Measurements from ENCODE around the gene SIRPG.

SIRPG gene

DNA sequence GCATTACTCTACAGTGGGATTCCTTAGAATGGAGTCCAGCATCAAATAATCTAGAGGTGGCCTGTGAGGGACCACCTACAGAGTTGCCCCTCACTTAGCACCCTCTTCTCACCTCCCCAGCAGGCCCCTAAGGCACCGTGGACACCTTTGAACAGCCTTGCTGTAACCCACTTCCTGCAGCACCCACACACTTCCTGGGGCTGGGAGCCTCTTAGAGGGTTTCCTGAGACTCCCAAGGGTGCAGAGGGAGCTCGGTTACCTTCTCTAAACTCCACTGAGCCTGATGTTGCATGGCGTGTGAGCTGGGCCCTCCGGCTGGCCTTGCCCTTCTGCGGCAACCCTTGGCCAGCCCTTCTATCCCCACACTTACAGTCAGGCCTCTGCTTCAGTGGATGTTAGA lies 7.3 kb upstream of the SIRPG start:
- no peak for DNase-seq (ENCODE audit: low read depth)
- no peak overlapping the region for H3K4me3 ChIP-seq (ENCODE audit: low read depth, low read length)
- TF ChIP-seq, protein P1, sequence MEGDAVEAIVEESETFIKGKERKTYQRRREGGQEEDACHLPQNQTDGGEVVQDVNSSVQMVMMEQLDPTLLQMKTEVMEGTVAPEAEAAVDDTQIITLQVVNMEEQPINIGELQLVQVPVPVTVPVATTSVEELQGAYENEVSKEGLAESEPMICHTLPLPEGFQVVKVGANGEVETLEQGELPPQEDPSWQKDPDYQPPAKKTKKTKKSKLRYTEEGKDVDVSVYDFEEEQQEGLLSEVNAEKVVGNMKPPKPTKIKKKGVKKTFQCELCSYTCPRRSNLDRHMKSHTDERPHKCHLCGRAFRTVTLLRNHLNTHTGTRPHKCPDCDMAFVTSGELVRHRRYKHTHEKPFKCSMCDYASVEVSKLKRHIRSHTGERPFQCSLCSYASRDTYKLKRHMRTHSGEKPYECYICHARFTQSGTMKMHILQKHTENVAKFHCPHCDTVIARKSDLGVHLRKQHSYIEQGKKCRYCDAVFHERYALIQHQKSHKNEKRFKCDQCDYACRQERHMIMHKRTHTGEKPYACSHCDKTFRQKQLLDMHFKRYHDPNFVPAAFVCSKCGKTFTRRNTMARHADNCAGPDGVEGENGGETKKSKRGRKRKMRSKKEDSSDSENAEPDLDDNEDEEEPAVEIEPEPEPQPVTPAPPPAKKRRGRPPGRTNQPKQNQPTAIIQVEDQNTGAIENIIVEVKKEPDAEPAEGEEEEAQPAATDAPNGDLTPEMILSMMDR (conservative IDR thresholded peaks at IDR 0.05; ENCODE audit: low read depth, low read length) = no peak

DNA sequence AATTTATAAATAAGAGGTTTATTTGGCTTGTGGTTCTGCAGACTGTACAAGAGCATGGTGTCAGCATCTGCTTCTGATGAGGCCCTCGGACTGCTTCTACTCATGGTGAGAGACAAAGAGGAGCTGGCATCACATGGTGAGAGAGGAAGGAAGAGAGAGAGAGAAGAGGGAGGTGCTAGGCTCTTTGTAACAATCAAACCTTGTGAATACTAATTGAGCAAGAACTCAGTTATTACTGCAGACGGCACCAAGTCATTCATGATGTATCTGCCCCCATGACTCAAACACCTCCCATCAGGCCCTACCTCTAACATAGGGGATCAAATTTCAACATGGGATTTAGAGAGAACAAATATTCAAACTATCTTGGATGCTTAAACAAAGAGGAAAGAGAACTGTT lies 6.3 kb upstream of the SIRPG start:
- DNase-seq (ENCODE audit: low read depth) = peak; percentile 27
- TF ChIP-seq, protein P1 (conservative IDR thresholded peaks at IDR 0.05; ENCODE audit: low read depth, low read length) = no peak
- no peak overlapping the region for H3K4me3 ChIP-seq (ENCODE audit: low read depth, low read length)

DNA sequence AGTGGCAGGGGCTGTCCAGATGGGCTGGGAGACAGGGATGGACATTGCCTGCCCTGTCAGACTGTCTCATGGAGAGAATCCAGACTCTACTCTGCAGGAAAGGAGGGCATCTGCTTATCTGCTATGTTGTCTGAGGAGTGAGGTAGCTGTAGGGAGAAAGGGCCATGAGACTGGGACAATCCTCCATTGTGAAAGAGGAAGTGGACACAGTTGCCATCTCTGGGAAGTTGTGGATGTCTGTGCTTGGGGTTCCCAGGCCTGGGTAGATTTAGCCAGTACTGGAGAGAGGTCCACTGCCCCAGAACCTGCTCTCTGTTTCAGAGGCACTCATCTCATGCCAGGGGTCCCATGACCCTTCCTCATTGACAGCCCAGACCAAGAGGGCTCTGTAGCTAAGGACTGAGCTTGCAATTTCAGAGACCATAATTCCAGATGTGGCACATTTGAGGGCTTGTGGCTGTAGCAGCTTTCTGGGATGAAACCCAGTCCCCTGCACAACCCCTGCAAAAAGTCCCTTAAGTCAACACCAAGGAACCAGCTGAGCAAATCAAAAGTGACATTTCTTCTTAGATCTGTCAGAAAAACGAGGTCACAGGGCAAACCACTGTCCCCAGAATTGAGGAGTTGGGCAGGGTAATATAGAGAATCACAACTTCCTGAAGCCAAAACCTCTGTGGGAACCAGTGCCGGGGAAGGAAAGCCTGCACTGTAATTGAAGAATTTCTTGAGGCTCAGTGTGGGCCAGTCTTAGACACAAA lies 4.1 kb upstream of the SIRPG start:
- TF ChIP-seq, protein P1 (conservative IDR thresholded peaks at IDR 0.05; ENCODE audit: low read depth, low read length) = no peak
- no peak overlapping the region for H3K4me3 ChIP-seq (ENCODE audit: low read depth, low read length)
- DNase-seq (ENCODE audit: low read depth) = no peak

DNA sequence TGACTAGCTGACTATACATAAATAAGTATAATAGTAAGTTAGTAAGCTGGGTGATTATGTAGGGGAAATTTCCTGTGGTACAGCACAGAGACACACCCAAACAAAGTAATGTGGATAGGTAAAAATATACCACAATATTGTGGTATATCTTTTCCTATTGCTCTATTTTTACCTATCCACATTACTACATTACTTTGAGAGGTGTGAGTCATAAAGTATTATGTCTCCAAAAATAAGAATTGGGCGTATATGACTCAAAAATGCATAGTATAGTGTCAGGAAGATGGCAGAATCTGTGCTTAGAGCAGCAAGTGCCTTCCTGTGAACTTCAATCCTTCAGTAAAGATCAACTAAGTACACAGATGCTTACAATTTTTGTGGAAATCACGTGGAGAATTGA lies 2.7 kb upstream of the SIRPG start:
- no peak overlapping the region for H3K4me3 ChIP-seq (ENCODE audit: low read depth, low read length)
- TF ChIP-seq, protein P1 (conservative IDR thresholded peaks at IDR 0.05; ENCODE audit: low read depth, low read length) = no peak
- DNase-seq (ENCODE audit: low read depth) = no peak

DNA sequence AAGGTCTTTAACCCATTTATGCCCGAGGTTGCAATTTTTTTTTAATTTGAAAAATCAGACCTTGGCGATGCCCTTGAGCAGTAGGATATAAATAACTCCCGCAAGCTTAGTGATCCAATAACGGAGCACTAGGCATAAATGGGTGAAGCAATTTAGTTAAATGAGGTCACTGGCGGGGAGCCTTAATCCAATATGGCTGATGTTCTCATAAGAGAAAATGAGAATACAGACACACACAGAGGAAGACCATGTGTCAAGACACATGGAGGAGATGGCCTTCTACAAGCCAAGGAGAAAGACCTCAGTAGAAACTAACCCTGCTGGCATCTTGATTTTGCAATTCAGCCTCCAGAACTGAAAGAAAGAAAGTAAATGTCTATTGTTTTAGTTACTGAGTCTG lies 735 bp downstream of the SIRPG start:
- no peak for DNase-seq (ENCODE audit: low read depth)
- H3K4me3 ChIP-seq (ENCODE audit: low read depth, low read length) = no peak overlapping the region
- TF ChIP-seq, protein P1 (conservative IDR thresholded peaks at IDR 0.05; ENCODE audit: low read depth, low read length) = no peak

DNA sequence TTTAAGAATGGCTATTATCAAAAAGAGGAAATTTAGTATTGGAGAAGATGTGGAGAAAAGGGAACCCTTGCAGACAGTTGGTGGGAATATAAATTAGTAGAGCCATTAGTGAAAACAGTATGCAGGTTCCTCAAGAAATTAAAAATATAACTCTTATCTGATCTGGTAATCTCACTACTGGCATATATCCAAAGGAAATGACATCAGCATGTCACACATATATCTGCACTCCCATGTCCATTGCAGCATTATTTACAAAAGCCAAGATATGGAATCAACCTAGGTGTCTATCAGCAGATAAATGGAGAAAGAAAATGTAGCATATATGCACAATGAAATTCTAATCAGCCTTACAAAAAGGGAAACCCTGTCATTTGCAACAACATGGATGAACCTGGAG lies 2.6 kb downstream of the SIRPG start:
- H3K4me3 ChIP-seq (ENCODE audit: low read depth, low read length) = no peak overlapping the region

More for the DNA sequence above, 2.6 kb downstream of the SIRPG start:
- DNase-seq (ENCODE audit: low read depth) = no peak
- TF ChIP-seq, protein P1 (conservative IDR thresholded peaks at IDR 0.05; ENCODE audit: low read depth, low read length) = no peak
